T-helper 9 cell (primary cell): ENCODE results near the gene MRPL32.

Source experiments
- DNase-seq: peaks from one replicate; pipeline ENCODE4 v3.0.0-alpha.2; 2020

The MRPL32 gene

DNA sequence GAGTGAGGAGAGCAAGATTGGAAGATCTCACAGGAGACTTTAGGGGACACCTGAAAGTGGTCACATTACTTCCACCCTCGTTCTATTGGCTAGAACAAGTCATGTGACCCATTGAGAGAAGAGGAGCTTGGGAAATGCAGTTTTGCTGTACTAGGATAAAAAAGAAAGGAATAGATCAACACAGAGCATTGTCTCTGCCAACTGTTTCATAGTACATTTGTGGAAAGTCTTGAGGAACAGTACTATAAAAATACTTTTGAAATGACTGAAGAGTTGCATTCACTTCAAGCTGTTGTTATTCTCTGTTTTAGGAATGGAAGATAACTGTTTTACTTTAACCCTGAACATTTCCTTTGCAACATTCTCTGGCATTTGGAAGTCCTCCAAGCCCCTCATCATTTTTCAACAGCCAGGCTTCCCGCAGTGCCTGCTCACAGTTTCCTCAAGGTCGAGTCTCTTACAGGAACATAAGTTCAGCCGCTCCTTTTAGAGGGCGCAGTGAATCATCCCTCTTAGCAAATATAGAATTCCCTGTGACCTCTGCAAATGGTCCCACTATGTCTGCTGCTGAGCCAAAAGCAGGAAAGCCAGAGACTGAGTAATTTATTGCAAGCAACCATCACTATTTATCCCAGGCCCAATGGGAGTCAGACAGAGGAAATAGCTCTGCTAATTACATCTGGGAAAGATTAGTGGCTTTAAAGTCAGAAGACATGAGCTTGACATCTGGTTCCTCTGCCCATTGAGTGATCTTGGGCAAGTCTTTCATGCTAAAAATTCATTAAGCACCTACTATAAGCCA lies 40.7 kb downstream of the MRPL32 start:
- no peak for DNase-seq

DNA sequence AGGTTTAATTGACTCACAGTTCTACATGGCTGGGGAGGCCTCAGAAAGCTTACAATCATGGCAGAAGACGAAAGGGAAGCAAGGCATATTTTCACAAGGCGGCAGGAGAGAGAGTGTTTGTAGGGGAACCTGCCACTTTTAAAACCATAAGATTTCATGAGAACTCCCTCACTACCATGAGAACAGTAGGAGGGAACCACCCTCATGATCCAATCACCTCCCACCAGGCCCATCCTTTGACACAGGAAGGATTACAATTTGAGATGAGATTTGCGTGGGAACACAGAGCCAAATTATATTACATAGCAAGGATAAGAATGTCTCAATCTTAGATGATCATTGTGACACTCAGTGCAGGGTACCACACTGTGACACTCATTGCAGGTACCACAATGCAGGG lies 44.2 kb downstream of the MRPL32 start:
- DNase-seq, result no peak

DNA sequence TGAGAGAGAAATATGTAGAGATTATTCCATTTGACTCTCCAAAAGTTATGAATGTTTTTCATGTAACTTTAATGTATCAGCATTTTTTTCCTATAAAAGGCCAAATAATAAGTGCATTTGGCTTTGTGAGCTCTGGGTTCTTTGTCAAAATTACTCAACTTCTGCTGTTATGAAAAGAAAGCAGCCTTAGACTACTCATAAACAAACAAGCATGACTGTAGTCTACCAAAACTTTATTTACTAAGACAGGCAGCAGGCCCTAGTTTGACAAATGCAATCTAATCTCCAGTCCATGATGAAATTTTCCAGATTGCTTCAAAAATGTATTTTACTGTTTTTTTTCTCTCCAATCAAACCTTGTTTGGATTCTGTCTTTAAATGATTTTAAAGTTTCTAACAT lies 46.3 kb downstream of the MRPL32 start:
- no peak for DNase-seq

DNA sequence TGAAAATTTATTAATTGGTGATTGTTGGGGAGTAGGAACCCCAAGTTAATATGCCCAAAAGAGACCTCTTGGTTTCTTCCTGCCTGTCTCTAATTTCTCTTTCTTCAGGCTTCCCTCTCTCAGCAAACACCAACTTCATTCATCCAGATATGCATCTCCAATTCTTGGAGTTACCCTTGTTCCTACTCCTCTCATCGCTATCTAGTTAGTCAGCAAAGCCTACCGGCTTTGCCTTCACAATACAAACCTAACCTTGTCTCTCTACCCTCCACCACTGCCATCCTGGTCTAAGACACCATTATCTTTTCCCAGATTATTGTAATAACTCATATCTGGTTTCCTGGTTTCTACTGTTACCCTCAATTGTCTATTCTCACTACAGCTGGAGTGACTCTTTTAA lies 47.9 kb downstream of the MRPL32 start:
- no peak for DNase-seq

DNA sequence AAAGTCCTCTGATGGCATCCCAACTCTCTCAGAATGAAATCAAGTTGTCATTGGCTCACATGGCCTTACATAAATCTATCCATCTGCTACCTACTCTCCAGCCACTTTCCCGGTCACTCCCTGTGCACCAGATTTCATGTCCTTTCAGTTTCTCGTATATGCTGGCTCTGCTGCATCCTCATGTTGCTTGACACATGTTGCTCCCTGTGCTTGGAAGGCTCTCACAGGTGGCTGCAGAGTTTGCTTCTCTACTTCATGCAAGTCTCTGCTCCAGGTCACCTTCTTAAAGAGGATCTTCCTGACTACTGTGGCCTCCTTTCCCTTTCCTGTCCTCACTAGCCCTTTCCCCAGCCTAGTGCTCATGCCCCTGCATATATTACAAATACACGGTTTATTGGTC lies 48.3 kb downstream of the MRPL32 start:
- no peak for DNase-seq

DNA sequence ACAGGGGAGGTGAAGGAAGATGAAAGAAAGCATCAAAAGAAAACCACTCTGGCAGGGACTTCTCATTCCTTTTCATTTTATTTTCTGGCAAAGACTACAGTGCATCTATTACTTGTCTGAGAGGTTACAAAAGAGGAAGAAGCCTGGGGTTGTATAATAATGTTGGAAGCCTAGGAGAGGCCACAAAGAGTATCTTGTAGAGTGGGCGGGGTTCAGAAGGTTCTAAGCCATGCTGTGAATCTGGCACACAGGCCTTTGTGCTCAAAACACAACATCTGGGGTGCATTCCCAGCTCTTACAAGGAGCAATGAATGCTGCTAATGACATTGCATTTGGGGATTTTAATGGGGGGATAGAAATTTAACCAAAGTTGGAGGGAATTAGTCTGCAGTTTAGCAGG lies 49.4 kb downstream of the MRPL32 start:
- no peak for DNase-seq

DNA sequence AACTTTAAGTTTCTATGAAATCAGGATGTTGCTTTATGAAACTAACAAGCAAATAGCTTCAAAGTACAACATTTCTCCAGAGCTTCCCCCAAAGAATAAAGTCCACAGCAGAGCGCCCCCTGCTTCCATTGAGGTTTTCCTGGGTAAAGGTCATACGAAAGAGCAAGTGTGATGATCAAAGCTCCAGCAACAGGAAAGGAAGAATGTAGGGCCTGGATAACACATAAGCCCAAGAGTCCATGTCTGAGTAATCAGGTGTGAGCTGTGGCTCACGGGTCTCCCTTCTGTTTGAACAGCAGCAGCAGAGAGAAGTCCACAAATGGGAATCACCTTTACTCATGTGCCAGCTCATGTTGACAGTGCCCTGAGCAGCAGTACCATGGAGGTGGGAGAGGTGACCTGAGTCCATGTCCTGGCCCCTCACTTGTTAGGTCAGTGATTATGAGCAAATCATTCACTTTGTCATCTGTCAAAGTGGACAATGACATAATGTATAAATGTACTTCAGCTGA lies 50.5 kb downstream of the MRPL32 start:
- DNase-seq, result no peak

DNA sequence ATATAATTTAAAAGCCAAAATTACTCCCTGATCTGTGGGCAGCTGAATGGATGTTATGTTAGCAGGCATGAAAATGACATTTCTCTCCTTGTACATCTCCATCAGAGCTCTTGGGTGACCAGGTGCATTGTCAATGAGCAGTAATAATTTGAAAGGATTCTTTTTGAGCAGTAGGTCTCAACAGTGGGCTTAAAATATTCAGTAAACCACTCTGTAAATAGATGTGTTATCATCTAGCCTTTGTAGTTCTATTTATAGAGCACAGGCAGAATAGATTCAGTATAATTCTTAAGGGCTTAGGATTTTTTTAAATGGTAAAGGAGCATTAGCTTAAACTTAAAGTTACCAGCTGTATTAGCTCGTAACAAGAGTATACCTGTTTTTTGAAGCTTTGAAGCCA lies 52.0 kb downstream of the MRPL32 start:
- DNase-seq, result no peak

DNA sequence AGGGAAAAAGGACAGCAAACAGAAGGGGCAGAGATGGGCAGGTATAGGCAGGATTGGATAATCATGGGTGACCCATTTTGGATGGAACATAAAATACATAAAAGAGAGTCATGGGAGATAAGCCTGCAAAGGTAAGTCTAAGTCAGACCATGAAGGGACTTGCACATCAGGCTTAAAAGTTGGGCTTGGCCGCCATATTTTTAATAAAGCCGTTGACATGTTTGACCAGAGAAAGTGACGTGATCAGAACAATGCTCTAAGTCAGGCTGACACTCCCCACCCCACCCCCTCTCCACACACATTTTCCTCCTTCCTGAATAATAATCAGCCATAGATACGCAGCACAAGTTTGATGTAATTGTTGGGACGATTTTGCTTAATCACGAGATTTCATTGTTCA lies 54.0 kb downstream of the MRPL32 start:
- DNase-seq, result no peak

DNA sequence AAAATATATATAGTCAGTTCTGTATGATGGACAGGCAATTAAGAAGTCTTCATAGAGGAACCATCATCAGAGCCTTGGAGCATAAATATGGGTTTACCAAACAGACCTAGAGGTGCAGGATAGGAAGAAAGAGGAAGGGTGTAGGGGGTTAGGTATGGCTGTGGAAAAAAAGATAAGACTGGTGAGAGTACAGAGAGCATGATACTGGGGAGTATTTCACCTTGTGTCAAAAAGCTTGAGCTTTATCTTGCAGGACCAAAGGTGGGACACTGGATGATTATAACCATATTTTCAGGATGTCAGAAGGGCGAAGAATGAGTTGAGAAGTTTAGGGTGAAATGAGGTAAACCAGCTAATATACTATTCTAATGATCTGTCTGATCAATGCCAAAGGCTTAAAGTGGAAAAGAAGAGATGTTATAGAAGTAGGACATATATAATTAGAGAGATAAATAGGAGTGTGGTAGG lies 54.6 kb downstream of the MRPL32 start:
- DNase-seq, result no peak
